Limb (tissue), 2 donors: Measurements from ENCODE around the gene CLN6.
"Not testable (repeated sequence)": the region's sequence is repeated elsewhere in the genome, so short reads cannot be mapped to it uniquely, and the experiment has no call there.

Source experiments
- DNase-seq, 2 donors: peaks; one replicate each; pipeline ENCODE4 v3.0.0-alpha.2; 2016; ENCODE audit errors: extremely low spot score in 2 of 2

CLN6 gene

DNA sequence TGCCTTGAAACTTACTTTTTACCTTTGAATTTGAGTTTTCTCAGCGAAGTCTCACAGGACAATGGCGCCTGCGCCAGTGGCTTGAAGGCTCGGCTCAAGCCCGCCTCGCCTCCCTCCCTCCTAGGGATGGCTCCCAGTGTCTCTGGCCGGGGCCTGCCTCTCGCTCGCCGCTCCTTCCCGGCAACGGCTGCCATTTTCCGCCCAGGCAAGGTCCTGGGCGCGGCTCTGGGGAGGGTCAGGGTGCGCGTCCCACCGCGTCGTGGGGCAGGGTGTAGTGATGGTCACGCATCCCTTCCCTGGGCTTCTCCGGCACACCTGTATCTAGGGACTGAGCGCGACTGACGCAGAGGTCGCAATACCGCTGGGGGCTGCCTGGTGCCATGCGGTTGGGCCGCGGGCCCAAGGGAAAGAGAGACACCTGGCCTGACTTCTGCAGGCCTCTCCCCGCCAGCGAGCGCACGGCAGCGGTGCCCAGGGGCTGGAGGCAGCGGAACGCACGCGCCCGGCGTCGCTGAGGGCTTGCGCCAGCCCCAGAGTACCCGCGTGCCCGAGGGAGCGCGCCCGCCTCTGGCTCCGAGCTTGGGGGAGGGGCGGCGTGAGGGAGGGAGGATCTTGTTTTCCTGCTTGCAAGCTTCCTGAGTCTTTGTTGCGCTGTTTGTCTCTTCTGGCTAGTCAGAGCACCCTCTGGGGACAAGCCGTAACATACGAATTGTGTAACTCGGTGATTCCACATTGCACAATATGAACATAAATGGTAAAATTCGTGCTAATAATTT is 27.3 kb upstream of the CLN6 start:
- DNase-seq, result peak; percentile 65 to 90

DNA sequence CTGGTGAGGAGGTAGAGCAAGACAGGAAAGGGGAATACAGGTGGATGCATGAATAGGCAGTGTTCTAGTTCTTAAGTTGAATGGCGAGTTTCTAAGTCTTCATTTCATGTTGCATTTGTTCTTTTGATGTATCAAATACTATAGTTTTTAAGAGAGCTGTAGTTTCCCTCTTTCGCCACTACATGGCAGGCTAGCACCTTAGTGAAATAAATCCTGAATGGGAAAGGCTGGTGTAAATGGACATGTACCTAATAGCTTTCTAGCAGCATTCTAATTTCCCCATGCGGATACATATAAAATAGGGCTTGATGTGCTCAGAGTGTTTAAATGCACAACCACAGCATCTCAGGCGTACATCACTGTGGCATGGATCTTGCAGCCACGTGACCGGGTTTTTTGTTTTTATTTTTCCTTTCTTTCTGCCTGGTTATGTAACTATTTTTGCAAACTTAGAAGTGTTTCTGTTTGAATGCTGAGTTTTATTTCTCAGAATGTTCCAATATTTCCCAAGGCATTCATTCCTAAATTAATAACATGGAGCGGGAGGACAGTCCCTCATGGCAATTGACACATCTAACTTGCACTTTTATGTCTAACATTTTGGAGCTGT is 23.5 kb upstream of the CLN6 start:
- peak; percentile 43 to 81 for DNase-seq

DNA sequence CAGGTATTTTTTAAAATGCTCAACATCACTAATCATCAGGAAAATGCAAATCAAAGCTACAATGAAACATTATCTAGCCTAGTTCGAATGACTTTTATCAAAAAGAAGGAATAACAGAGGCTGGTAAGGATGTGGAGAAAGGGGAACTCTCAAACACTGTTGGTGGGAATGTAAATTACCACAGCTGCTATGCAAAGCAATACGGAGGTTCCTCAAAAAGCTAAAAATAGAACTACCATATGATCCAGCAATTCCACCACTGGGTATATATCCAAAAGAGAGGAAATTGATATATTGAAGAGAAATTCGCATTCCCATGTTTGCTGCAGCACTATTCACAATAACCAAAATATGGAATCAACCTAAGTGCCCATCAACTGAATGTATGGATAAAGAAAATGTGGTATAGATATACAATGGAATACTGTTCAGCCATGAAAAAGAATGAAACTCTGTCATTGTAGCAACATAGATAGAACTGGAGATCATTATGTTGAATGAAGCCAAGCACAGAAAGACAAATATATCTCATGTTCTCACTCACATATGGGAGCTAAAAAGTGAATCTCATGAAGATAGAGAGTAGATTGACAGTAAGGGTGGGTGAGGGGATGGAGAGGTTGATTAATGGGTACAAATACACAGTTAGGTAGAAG is 19.7 kb upstream of the CLN6 start:
- DNase-seq, result no peak

DNA sequence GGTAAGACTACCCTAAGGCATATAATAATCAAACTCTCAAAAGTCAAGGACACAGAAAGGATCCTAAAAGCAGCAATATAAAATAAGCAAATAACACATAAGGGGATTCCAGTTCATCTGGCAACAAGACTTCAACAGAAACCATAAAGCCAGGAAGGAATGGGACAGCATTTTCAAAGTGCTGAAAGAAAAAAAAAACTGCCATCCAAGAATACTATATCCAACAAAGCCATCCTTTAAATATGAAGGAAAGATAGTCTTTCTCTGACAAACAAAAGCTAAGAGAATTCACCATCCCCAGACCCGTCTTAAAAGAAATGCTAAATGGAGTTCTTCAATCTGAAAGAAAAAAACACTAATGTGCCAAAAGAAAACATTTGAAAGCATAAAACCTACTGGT is 14.7 kb upstream of the CLN6 start:
- DNase-seq, result no peak

DNA sequence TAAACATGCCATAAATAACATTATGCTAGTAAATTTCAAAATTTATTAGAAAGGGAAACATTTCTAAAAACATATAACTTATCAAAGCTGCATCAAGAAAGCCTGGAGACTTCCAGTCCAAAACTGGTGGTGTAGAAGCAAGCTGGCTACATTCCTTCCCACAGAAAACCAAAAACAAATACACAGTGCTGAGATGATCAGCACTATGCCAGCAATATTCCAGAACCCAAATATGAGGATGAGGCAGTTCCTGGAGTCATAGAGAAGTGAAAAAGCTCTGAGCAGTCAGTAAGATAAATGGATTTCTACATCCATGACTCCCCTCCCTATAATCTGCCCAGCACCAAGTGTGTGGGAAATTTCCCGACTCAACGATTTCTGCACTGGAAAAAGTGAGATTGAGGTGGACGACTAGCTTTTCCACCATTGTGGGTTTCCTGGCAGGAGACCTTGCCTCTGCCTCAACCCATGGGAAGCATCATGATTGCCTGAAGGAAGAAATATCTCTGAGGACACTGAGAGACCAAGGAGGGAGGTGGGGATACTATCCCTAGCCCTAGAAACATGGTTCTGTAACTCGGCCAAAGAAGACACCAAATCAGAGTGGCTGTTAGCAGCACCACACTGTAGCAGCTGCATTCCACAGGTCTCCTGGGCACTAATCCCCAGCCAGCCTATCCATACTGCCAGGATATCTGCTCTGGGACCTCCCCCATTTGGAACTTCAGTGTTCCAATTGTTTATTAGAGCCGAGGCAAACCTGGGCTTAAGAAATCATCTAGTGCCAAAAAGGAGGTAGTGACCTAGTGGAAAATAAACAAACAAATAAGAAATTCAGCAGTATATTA is 11.8 kb upstream of the CLN6 start:
- no peak for DNase-seq

DNA sequence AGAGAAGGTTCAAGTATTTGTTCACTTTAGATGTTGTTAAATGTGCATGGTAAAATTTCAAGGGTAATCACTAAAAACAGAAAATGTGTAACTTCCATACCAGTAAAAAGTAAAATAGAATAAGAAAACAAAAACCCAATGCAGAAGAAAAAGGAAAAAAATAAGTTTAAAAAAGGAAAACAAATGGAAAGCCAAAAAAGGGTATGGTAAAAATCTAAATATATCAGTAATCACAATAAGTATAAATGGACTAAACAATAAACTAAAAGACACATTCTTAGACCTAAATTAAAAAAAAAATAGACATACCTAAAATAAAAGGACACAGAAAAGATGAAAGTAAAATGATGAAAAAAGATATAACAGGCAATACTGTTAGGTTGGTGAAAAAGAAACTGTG is 9.5 kb upstream of the CLN6 start:
- DNase-seq, result no peak

DNA sequence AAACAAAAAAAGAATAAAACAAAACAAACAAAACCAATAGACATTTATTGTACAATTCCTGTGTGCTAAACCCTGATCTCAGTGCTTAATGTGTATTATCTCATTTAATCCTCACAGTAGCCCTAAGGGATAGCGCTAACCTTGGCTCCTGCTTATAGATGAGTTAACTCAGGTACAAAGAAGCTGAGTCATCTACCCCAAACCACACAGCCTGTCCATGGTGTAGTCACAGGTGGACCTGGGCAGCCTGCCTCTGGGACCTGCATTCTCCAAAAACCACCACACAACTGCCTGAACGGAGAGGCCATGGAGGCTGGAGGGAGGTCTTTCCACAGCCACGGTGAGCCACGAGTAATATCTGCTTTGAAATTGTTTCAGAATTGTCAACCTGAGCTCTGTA is 5.5 kb upstream of the CLN6 start:
- no peak for DNase-seq

DNA sequence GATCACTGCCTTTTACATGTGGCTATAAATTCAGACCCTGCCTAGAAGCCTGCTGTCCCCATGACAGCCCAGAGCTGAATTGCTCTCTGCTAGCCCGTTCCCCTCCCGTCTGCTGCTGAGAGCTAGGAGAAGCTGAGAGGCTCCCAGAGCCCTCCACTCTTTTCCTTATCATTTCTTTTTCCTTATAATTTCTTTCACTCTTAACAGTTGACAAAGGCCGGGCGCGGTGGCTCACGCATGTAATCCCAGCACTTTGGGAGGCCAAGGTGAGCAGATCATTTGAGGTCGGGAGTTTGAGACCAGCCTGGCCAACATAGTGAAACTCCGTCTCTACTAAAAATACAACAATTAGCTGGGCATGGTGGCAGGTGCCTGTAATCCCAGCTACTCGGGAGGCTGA is 5.0 kb upstream of the CLN6 start:
- DNase-seq, result not testable (repeated sequence)

DNA sequence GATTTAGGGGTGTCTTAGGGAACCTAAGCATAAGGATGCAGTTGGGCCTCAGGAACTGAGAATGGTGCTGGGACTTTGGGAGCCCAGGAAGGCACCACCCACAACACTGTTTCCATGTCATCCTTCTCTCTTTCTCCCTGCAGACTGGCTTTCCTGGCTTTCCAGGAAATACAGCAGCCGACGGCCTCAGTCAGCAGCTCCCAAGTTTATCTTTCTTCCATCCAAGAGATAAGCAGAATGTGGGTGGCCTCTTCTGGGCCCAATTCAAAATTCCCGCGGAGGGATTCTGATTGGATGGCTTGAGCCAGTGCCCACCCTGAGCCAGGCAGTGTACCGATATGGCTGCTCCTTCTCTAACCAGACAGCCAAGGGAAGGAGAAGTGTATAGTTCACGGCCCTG is 4.5 kb upstream of the CLN6 start:
- no peak for DNase-seq

DNA sequence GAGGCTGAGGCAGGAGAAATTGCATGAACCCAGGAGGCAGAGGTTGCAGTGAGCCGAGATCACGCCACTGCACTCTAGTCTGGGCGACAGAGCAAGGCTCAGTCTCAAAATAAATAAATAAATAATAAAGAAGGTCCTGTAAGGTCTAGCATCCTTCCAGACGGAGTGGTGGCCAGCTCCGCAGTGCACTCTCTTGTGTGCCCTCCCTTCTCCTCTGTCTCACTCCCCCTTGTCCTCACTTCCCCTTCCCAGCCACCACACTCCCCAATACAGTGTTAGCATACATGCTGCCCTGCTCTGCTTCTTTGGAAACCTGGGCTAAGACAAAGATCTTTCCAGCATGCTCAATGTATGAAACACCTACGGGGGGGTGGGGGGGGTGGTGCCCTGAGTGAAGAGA is 3.4 kb upstream of the CLN6 start:
- no peak for DNase-seq

DNA sequence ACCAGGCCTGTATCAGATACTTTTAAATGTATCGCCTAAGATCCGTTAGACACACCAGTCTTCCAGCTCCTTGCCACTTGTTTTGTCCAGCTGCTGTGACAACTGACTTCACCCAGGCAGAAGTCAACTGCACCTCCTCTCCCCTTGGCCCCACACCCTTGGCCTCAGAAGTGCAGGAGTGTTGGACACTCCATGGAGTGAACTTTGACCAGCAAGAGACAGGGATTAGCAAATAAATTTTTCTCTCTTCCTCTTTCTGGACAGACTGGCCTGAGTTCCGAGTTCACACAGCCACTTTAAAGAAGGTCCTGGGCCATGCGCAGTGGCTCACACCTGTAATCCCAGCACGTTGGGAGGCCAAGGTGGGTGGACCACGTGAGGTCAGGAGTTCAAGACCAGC is 2.9 kb upstream of the CLN6 start:
- DNase-seq, result no peak

DNA sequence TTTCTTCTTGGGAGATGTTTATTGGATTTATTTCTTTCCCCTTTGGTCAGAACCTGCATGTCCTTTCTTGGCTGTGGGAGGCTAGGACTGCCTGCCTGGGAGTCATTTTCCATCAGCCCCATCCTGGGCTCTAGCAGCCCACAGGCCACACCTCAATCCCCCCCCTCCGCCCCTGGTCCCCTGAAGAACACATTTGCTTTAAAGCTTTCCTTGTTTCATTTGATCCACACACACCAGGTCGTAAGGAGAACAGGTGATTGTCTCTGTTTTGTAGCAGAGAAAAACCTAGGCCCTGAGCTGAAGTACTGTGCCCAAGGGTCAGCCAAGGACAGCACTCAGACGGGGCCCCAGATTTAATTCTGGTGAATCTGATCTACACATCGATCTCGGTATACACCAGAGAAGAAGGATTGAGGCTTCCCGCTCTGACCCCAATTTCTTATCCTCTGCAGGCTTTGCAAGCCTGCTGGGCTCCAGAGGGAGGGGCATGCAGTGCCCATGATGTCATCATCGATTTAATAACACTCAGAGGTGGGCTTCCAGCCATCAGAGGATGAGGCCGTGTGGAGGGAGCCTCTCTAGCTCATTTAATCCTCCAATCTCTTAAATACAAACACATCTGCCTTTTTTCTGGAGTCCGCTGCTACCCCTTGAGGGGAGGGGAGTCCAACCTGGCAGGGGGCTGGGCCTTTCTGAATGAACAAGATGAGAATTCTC is 1.7 kb upstream of the CLN6 start:
- no peak for DNase-seq

DNA sequence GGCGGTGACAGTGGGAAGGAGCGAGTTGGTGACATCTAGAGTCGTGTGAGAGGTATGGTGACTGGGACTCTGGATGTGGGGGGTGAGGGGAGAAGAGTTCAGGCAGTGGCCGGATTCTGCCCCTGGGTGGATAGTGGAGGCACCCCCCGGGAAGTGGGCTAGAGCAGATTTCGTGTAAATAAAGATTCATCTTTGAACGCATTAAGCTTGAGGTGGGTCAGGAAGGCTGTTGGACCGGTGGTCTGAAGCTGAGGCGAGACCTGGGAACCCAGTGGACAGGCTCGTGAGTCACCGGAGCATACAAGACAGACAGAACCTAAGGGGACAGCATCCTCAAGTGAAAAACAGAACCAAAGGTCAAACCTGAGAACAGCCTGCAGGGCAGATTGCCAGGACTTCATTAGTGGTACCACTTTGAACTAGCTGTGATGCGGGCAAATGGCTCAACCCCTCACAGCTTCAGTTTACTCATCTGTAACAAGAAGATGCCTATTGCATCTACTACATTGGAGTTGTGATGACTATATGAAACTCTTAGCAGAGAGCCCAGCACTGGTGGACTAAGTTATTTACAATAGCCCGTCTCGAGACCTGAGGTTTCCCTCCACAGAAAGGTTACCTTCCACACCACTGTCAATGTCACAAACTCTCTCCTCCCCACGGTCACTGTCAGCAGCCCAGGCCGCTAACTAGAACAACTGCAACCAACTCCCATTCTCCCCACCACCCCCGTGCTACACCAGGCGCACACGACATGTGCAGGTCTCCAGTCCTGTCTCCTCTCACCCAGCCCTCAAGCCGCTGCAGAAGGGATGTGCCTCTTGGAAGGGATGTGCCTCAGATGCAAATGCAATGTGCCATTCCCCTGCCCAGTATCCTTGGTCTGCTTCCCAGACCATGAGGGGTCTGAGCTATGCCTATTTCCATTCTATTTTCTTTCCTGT is 901 bp upstream of the CLN6 start:
- peak in 1 of 2 donors; percentile 32 for DNase-seq

DNA sequence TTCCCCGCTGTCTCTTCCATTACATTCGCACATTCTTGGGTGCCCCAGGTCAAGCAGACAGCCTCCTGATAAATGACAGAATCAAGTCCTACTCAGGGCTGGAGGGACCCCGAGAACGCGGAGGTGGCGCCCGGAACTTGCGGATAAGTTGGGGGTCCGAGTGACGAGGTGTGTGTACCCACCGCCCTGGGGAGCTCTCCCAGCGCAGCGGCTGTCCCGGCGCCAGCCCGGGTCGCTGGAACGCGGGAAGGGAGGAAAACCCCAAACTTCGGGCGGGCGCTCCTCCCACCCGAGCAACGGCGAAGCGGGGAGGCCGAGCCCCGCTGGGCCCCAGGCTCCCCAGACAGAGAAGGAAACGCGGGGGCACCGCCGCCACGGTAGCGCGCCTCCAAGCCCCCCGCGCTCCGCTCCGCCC is 550 bp downstream of the CLN6 start:
- no peak for DNase-seq

DNA sequence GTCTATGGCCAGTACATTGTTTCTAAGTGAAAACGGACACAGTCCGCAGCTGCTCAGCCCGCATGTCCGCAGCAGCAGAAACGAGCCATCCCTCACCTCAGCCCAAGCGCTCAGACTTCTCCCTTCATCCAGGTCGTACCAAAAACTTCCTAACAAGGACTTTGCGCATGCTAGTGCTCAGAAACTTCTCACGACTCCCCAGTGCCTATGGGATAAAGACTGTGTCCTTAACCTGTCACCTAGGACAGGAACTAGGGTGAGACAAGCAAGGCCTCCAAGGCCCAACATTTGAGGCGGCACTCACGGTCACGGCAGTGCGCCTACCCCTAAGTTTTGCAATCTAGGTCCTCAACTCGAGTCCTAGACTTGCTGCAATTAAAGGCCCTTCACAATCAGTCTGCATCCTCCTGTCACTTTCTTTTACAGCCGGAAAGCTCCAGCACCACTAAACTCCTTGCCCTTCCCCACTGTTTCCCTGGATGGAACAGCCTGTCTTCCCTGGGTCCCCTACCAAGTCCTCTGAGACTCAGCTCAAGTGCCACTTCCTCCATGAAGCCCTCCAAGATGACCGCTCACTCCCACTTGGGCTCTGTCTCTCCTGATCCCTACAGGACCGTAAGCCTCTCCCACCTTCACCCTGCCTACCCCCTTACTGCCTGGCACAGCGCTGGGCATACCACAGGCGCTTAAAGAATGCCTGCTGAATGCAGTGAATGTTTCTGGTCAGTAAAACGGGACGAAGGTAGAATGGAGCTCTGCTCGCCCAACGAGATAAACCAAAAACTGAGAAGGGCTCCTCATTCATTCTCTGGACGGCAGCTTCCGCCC is 1.2 kb downstream of the CLN6 start:
- no peak for DNase-seq

DNA sequence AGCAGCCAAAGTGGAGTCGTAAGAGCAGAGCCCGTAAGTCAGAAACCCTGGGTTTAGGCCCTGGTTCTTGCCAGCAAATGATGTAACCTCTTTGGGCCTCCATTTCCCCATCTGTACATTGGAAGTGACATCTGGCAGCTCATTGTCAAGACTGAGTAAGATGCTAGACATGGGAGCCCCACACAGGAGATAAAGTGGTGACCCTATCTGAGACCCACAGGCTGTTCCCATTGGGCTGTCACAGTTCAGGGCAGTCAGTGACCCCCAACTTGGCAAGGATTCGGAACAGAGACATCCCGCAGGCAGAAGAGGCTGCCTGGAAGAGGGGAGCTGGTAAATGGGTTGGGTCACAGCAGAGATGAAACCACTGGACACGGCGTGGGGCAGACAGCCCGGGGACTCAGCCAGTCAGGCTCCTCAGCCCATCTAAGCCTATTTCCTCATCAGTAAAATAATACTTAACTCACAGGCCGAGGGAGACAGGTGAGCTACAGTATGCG is 1.8 kb downstream of the CLN6 start:
- no peak for DNase-seq

DNA sequence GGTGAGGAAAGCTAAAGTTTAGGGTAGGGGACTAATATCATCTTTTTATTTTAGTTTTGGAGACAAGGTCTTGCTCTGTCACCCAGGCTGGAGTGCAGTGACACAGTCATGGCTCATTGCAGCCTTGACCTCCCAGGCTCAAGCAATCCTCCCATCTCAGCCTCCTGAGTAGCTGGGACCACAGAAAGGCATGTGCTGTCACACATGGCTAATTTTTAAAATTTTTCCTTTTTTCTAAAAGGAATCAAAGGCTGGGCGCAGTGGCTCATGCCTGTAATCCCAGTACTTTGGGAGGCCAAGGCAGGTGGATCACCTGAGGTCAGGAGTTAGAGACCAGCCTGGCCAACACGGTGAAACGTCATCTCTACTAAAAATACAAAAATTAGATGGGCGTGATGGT is 4.1 kb downstream of the CLN6 start:
- DNase-seq, result not testable (repeated sequence)

DNA sequence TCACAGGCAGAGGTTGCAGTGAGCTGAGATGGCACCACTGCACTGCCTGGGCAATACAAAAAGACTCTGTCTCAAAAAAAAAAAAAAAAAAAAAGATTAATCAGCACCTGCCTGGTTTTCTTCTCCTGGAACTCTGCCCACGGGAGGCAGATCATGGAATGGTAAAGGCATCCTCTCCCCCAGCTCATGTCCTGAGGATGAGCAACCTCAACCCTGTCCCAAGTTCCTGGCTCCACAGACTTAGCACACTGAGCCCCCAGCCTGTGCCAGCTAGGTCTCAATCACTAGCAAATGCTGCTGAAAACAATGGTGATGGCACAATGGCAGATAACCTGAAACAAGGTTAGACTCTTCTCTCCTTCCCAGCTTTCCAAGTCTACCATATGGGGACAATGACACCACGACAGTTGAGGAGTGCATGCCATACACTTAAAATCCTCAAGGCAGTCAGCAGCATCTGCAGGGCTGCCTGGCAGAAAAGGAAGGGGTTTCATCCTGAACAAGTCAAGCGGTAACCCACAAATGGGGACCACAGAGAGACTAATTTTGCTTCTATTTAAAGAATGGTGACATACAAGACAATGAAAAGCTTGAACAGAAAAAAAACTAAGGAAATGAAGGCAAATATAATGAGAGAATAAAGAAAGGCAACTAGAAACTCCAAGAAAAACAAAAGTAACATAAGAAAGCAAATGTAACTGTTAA is 4.8 kb downstream of the CLN6 start:
- DNase-seq, result no peak
